HG03342 (cell line): ENCODE results near the gene FAM32A.

Experiments
- ATAC-seq: cut with Tn5 transposase; IDR thresholded peaks from one replicate; pipeline ENCODE4 v1.9.1; 2021; ENCODE audit warnings: mild to moderate bottlenecking, moderate library complexity; ENCODE audit not compliant: unreplicated experiment

FAM32A gene

GRCh38 chr19:16185123-16185767, at the start of gene FAM32A:
FAM32A (plus strand) TSS chr19:16185410; CDS start chr19:16185443, 33 bp downstream.
- ATAC-seq = peak; percentile 75

- ATAC-seq = no peak
Observed at GRCh38 chr19:16135430-16136127, 49.6 kb upstream of the FAM32A start.

- ATAC-seq = no peak
Observed at GRCh38 chr19:16136185-16136999, 48.8 kb upstream of the FAM32A start.

- no peak for ATAC-seq
Observed at GRCh38 chr19:16139752-16140151, 45.5 kb upstream of the FAM32A start.

- peak; percentile 46 for ATAC-seq
Observed at GRCh38 chr19:16141043-16141442, 44.2 kb upstream of the FAM32A start.

GRCh38 chr19:16142032-16142580, 43.1 kb upstream of the FAM32A start:
- no peak for ATAC-seq

- ATAC-seq = peak; percentile 61
Observed at GRCh38 chr19:16143399-16144215, 41.6 kb upstream of the FAM32A start, which contains the start of gene HSH2D. HSH2D (plus strand) TSS chr19:16143685; CDS start chr19:16148751, 5,066 bp downstream.

- ATAC-seq = no peak
Observed at GRCh38 chr19:16144216-16144581, 41.0 kb upstream of the FAM32A start.

- no peak for ATAC-seq
Observed at GRCh38 chr19:16146112-16146511, 39.1 kb upstream of the FAM32A start.

GRCh38 chr19:16148443-16149229, 36.6 kb upstream of the FAM32A start:
- ATAC-seq = no peak

- ATAC-seq = no peak
Observed at GRCh38 chr19:16153582-16154336, 31.5 kb upstream of the FAM32A start.

GRCh38 chr19:16154557-16154956, 30.7 kb upstream of the FAM32A start:
- ATAC-seq = no peak

- ATAC-seq = no peak
Observed at GRCh38 chr19:16155128-16155527, 30.1 kb upstream of the FAM32A start.

- ATAC-seq = no peak
Observed at GRCh38 chr19:16156904-16157303, 28.3 kb upstream of the FAM32A start.

GRCh38 chr19:16157601-16158000, 27.6 kb upstream of the FAM32A start:
- no peak for ATAC-seq

GRCh38 chr19:16159655-16160054, 25.6 kb upstream of the FAM32A start:
- no peak for ATAC-seq

GRCh38 chr19:16160445-16160942, 24.7 kb upstream of the FAM32A start:
- no peak for ATAC-seq

GRCh38 chr19:16160943-16161560, 24.2 kb upstream of the FAM32A start:
- no peak for ATAC-seq
